ENCODE results near the gene AGFG1.
A peak's percentile ranks its signal among the peaks of the same experiment; 100 is the strongest.

The AGFG1 gene

GRCh38 chr2:227461811-227462461 is 10.0 kb upstream of the AGFG1 start:
- DNase-seq (ENCODE audit: low read depth), result no peak

GRCh38 chr2:227462462-227462951 is 9.4 kb upstream of the AGFG1 start:
- no peak for DNase-seq (ENCODE audit: low read depth)

GRCh38 chr2:227462972-227463931 is 8.7 kb upstream of the AGFG1 start:
- no peak for DNase-seq (ENCODE audit: low read depth)

GRCh38 chr2:227464361-227464760 is 7.6 kb upstream of the AGFG1 start:
- no peak for DNase-seq (ENCODE audit: low read depth)

- DNase-seq (ENCODE audit: low read depth), result no peak
These were observed 7.1 kb upstream of the AGFG1 start for GRCh38 chr2:227464851-227465250.

- DNase-seq (ENCODE audit: low read depth), result no peak
These were observed 4.9 kb upstream of the AGFG1 start for GRCh38 chr2:227466887-227467600.

GRCh38 chr2:227471412-227471811 is 544 bp upstream of the AGFG1 start:
- no peak for DNase-seq (ENCODE audit: low read depth)

GRCh38 chr2:227472265-227473121 is 537 bp downstream of the AGFG1 start:
- DNase-seq (ENCODE audit: low read depth), result no peak

- no peak for DNase-seq (ENCODE audit: low read depth)
These were observed 1.1 kb downstream of the AGFG1 start for GRCh38 chr2:227473122-227473461.

GRCh38 chr2:227473806-227474205 is 1.9 kb downstream of the AGFG1 start:
- DNase-seq (ENCODE audit: low read depth), result no peak

GRCh38 chr2:227474410-227474809 is 2.5 kb downstream of the AGFG1 start:
- no peak for DNase-seq (ENCODE audit: low read depth)

- no peak for DNase-seq (ENCODE audit: low read depth)
These were observed 5.3 kb downstream of the AGFG1 start for GRCh38 chr2:227477291-227477690.

GRCh38 chr2:227479865-227480475 is 8.0 kb downstream of the AGFG1 start:
- peak; percentile 24 for DNase-seq (ENCODE audit: low read depth)

- no peak for DNase-seq (ENCODE audit: low read depth)
These were observed 8.6 kb downstream of the AGFG1 start for GRCh38 chr2:227480528-227480927.

- no peak for DNase-seq (ENCODE audit: low read depth)
These were observed 10.8 kb downstream of the AGFG1 start for GRCh38 chr2:227482638-227483340.

GRCh38 chr2:227485429-227485828 is 13.5 kb downstream of the AGFG1 start:
- no peak for DNase-seq (ENCODE audit: low read depth)

- DNase-seq (ENCODE audit: low read depth), result no peak
These were observed 14.7 kb downstream of the AGFG1 start for GRCh38 chr2:227486688-227487087.

- DNase-seq (ENCODE audit: low read depth), result no peak
These were observed 16.1 kb downstream of the AGFG1 start for GRCh38 chr2:227488045-227488444.

- no peak for DNase-seq (ENCODE audit: low read depth)
These were observed 19.4 kb downstream of the AGFG1 start for GRCh38 chr2:227491386-227491785.

GRCh38 chr2:227493524-227493923 is 21.6 kb downstream of the AGFG1 start:
- no peak for DNase-seq (ENCODE audit: low read depth)

GRCh38 chr2:227497158-227497557 is 25.2 kb downstream of the AGFG1 start:
- DNase-seq (ENCODE audit: low read depth), result no peak

All from fibroblast of the conjunctiva (primary cell).